ENCODE results near the gene KLHDC3. TPM values are rescaled to one million over a fixed set of nuclear protein-coding genes. Genes with fewer than 3 reads are reported as not detected.
A peak's percentile ranks its signal among the peaks of the same experiment; 100 is the strongest.

Gene KLHDC3
- total RNA-seq, 1 donor from 2014 or later = 82.3 TPM

- peak; percentile 98 for DNase-seq
Observed at GRCh38 chr6:43059168-43060033, 45.4 kb downstream of the KLHDC3 start, which contains the start of the genes KLC4 and MRPL2. TSS of gene KLC4 (plus strand) at chr6:43059631. CDS start at chr6:43061336, 1,705 bp downstream. TSS of gene MRPL2 (minus strand) at chr6:43059434. CDS start at chr6:43059381, 53 bp downstream.

- DNase-seq = no peak
Observed at GRCh38 chr6:43060034-43060754, 46.1 kb downstream of the KLHDC3 start.

GRCh38 chr6:43060755-43061633, 46.9 kb downstream of the KLHDC3 start:
- DNase-seq = no peak

- no peak for DNase-seq
Observed at GRCh38 chr6:43061861-43062260, 47.8 kb downstream of the KLHDC3 start.

GRCh38 chr6:43062818-43063217, 48.8 kb downstream of the KLHDC3 start:
- no peak for DNase-seq

- DNase-seq = peak; percentile 47
Observed at GRCh38 chr6:43070028-43070632, 56.1 kb downstream of the KLHDC3 start.

Other genes starting within 250 kb of the KLHDC3 start
- gene BICRAL, start 232.2 kb upstream of the KLHDC3 start, total RNA-seq = 10.6 TPM
- gene RPL7L1, start 134.6 kb upstream of the KLHDC3 start, total RNA-seq = 88.3 TPM
- gene PTCRA, start 98.2 kb upstream of the KLHDC3 start, total RNA-seq = not detected
- 18.1 TPM for gene CNPY3, start 84.8 kb upstream of the KLHDC3 start, total RNA-seq
- 0.20 TPM for gene GNMT, start 53.5 kb upstream of the KLHDC3 start, total RNA-seq
- gene PEX6, start 35.1 kb upstream of the KLHDC3 start, total RNA-seq = 13.1 TPM
- 23.8 TPM for gene PPP2R5D, start 29.7 kb upstream of the KLHDC3 start, total RNA-seq
- 28.9 TPM for gene MEA1, start 303 bp upstream of the KLHDC3 start, total RNA-seq
- gene RRP36, start 7.4 kb downstream of the KLHDC3 start, total RNA-seq = 36.2 TPM
- 20.3 TPM for gene CUL7, start 39.6 kb downstream of the KLHDC3 start, total RNA-seq
- 17.3 TPM for gene MRPL2, start 45.2 kb downstream of the KLHDC3 start, total RNA-seq
- 15.6 TPM for gene KLC4, start 45.4 kb downstream of the KLHDC3 start, total RNA-seq
- gene PTK7, start 62.1 kb downstream of the KLHDC3 start, total RNA-seq = 121 TPM
- gene SRF, start 157.0 kb downstream of the KLHDC3 start, total RNA-seq = 12.5 TPM
- 18.8 TPM for gene CUL9, start 167.9 kb downstream of the KLHDC3 start, total RNA-seq
- gene DNPH1, start 215.2 kb downstream of the KLHDC3 start, total RNA-seq = 26.3 TPM
- gene TTBK1, start 229.2 kb downstream of the KLHDC3 start, total RNA-seq = 0.10 TPM

All from skin of body (tissue), 2 donors.